GM10266 (cell line): ENCODE measurements around the gene TMEM132A.
A peak's percentile ranks its signal among the peaks of the same experiment; 100 is the strongest.

Source experiments
- DNase-seq: peaks from one replicate; pipeline ENCODE4 v3.0.0; 2012; ENCODE audit errors: extremely low spot score
- TF ChIP-seq, protein P1 (sequence below): IDR thresholded peaks from 2 replicates; pipeline ENCODE4 v1.5.1; 2012; ENCODE audit warnings: mild to moderate bottlenecking, low read depth; ENCODE audit not compliant: control insufficient read depth, insufficient read depth; ENCODE audit errors: missing control alignments

The TMEM132A gene

DNA sequence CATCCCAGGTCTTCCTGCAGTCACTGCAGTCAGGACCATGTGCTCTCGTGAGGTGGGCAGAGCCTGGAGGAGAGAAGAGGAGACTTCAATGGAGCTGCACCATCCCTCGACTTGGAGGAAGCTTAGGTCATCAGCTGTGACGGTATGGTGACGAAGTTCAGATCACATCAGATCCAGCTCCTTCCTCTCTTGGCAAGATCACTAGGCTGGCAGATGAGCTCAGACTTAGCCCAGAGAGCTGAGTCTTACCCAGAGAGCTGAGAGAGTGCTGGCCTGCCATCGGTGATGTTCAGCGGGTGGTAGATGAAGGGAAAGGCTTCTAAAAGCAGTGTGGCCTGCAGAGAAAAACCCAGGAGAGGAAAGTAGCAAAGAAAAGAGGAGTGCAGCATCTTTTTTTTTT is 29.5 kb downstream of the TMEM132A start:
- no peak for DNase-seq
- TF ChIP-seq, protein P1, sequence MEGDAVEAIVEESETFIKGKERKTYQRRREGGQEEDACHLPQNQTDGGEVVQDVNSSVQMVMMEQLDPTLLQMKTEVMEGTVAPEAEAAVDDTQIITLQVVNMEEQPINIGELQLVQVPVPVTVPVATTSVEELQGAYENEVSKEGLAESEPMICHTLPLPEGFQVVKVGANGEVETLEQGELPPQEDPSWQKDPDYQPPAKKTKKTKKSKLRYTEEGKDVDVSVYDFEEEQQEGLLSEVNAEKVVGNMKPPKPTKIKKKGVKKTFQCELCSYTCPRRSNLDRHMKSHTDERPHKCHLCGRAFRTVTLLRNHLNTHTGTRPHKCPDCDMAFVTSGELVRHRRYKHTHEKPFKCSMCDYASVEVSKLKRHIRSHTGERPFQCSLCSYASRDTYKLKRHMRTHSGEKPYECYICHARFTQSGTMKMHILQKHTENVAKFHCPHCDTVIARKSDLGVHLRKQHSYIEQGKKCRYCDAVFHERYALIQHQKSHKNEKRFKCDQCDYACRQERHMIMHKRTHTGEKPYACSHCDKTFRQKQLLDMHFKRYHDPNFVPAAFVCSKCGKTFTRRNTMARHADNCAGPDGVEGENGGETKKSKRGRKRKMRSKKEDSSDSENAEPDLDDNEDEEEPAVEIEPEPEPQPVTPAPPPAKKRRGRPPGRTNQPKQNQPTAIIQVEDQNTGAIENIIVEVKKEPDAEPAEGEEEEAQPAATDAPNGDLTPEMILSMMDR, result no peak

DNA sequence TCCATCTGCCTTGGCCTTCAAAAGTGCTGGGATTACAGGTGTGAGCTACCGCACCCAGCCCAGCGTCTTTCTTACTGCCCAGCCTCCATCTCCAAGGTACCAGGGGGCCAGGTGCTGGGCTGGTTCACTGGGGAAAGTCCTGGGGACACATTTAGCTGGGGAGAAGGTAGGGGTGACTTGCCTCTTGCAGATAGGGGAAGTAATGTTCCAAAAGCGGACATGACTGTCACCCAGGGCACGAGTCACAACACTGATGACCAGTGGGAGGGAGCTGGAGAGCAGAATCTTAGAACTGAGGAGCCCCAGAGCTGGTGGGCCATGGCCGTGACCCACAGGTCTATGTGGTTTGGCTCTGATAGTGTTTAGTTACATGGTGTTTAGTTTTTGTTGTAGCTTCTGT is 30.2 kb downstream of the TMEM132A start:
- peak; percentile 63 for DNase-seq
- TF ChIP-seq, protein P1, result no peak

DNA sequence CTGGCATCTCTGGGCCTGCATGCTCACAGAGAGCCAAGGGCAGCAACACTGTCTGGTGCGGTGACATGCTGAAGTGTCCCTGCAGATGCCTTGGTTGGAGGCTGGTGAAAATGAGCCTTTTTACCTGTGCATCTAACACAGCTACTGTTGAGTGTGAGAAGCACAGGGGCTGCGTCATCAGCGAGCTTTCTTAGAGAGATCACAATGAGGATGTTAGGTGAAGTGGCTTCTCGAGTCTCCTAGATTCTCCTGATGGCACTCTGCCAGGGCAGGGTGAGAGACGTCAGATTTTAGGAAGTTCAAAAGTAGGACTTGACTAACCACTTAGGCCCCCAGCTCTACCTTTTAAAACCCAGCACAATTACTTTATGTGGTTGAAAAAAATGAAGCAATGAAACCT is 31.3 kb downstream of the TMEM132A start:
- DNase-seq, result no peak
- TF ChIP-seq, protein P1, result no peak

DNA sequence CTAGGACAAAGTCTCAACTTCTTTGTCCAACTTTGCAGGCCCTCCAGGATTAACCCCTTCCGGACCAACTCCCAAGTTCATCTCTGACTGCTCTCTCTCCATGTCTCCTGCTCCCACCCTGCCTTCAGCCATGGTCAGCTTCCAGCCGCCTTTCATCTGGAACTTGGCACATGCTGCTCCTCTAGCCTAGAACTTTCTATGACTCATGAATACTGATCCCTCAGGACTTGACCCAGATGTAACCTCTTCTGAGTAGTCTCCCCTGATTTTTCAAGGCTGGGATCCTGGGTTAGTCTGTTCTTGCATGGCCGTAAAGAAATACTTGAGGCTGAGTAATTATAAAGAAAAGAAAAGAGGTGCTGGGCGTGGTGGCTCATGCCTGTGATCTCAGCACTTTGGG is 32.9 kb downstream of the TMEM132A start:
- TF ChIP-seq, protein P1, result no peak

DNA sequence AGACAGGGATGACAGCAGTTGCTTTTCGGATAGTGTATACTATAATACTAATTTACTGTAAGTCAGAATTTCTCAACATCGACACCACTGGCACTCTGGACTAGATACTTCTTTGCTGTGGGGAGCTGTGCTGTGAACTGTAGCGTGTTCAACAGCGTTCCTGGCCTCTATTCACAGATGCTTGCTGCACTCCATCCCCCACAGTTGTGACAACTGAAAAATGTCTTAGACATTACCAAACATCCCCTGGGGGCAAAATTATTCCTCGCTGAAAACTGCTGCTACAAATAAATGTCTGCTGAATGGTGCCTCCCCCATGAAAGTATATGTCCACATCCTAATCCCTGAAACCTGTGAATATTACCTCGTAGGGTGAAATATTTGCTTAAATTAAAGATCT is 35.2 kb downstream of the TMEM132A start:
- no peak for DNase-seq
- TF ChIP-seq, protein P1, result no peak

More for the DNA sequence above, 32.9 kb downstream of the TMEM132A start:
- no peak for DNase-seq

DNA sequence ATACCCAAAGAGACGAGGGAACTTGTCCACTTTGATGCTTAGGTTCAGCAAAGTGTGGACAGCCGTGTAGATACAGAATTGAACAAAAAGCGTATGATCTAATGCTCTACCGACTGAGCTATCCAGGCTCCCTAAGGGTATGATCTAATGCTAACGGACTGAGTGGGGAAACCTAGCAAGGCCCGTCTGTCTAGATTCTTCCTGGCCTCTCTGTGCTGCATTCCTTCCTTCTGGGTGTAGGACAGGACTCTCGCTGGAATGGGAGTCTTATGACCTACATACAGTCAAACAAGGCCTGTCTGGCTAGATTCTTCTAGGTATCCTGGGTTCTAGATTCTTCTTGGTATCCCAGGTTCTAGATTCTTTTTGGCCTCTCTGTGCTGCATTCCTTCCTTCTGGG is 36.1 kb downstream of the TMEM132A start:
- no peak for DNase-seq
- TF ChIP-seq, protein P1, result no peak

DNA sequence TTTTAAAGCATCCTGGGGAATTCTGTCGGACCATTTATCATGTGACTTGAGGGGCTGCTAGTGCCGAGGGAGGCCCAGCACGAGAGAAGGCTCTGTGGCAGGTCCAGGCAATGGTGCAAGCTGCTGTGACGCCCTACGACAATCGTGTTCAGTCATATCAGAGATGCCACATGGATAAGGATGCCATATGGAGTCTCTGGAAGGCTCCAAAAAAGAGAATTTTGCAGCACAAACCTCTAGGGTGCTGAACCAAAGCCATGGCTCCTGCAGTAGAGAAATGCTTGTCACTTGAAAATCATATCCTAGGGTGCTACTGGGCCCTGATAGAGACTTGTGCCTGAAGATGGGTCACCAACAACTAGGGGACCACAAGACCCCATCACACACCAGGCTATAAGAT is 40.5 kb downstream of the TMEM132A start:
- TF ChIP-seq, protein P1, result no peak
- DNase-seq, result no peak

DNA sequence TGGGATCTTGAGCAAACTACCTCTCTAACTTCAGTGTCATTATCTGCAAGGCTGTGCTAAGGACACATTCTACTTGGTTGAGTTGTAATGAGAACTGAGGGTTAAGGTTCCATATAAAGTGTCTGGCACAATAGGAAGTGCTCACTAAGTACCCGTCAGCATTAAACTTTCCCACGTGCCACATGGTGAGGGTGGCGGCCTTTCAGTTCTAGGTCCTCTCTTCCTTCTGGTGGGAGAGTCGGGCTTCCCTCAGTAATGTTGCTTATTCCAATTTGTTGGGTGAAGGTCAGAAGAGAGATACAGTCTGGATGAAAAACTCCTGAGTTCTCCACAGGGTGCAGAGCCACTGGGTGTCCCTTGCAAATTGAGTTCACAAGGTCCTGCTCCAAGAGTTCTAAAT is 42.6 kb downstream of the TMEM132A start:
- no peak for DNase-seq
- TF ChIP-seq, protein P1, result no peak
